Measurements from ENCODE around the gene FBXO15. TPM values are rescaled to one million over a fixed set of nuclear protein-coding genes. Genes with fewer than 3 reads are reported as not detected.

Gene FBXO15
- 0.61 to 0.91 TPM (median 0.73 TPM) in 5 replicates for total RNA-seq (2022; extraction: Qiagen RNA extraction)

GRCh38 chr18:74147779-74148542 lies at the start of gene FBXO15, which contains the start of gene TIMM21:
FBXO15 (minus strand) TSS chr18:74147834; CDS start chr18:74147785, 49 bp downstream.
TIMM21 (plus strand) TSS chr18:74148523; CDS start chr18:74148809, 286 bp downstream.

Other genes with a start within 250 kb of the FBXO15 start
- gene TIMM21, start 689 bp upstream of the FBXO15 start, total RNA-seq (2022; extraction: Qiagen RNA extraction): 50.3 to 64.1 TPM (median 59.6 TPM) in 5 replicates
- gene CYB5A, start 144.1 kb upstream of the FBXO15 start, total RNA-seq (2022; extraction: Qiagen RNA extraction): 119 to 160 TPM (median 124 TPM) in 5 replicates
- gene C18orf63, start 168.0 kb upstream of the FBXO15 start, total RNA-seq (2022; extraction: Qiagen RNA extraction): not detected in 5 replicates